ENCODE data around the gene GALK2.
"Not testable (repeated sequence)": the region's sequence is repeated elsewhere in the genome, so short reads cannot be mapped to it uniquely, and the experiment has no call there.

The GALK2 gene

GRCh38 chr15:49179433-49180190 lies 9.6 kb downstream of the GALK2 start:
- no peak overlapping the region for H3K27ac ChIP-seq (ENCODE audit: low read depth, low read length)
- no peaks in the 10 kb centered on the region for H3K27me3 ChIP-seq (ENCODE audit: low read length)
- H3K9me3 ChIP-seq (ENCODE audit: insufficient read depth, low read length), result no peaks in the 10 kb centered on the region
- TF ChIP-seq CTCF (IDR thresholded peaks at IDR 0.05; ENCODE audit: insufficient read depth, low read length, poor library complexity, severe bottlenecking), result no peak
- TF ChIP-seq EZH2phosphoT487 (conservative IDR thresholded peaks at IDR 0.05; ENCODE audit: low read length), result no peak
- H2AFZ ChIP-seq (ENCODE audit: low read depth, low read length, severe bottlenecking), result no peak overlapping the region
- no peaks in the 10 kb centered on the region for H3K79me2 ChIP-seq (ENCODE audit: insufficient read depth, low read length)
- H3K36me3 ChIP-seq (ENCODE audit: low read length), result no peaks in the 10 kb centered on the region
- no peaks in the 10 kb centered on the region for H4K20me1 ChIP-seq (ENCODE audit: low read depth, low read length)
- H3K4me2 ChIP-seq (ENCODE audit: low read depth, low read length, poor library complexity, severe bottlenecking), result no peak overlapping the region
- no peaks in the 10 kb centered on the region for H3K9me2 ChIP-seq (replicated peaks; ENCODE audit: insufficient read depth, low read length)
- H3F3A ChIP-seq (ENCODE audit: insufficient read depth), result no peaks in the 10 kb centered on the region
- no peak overlapping the region for H3K9ac ChIP-seq (ENCODE audit: low read length)
- H3K4me3 ChIP-seq (ENCODE audit: insufficient read depth, low read length, poor library complexity, severe bottlenecking), result no peak overlapping the region

- no peaks in the 10 kb centered on the region for H3F3A ChIP-seq (ENCODE audit: insufficient read depth)
- no peak overlapping the region for H2AFZ ChIP-seq (ENCODE audit: low read depth, low read length, severe bottlenecking)
- H3K9me2 ChIP-seq (replicated peaks; ENCODE audit: insufficient read depth, low read length), result no peaks in the 10 kb centered on the region
- no peak overlapping the region for H3K4me3 ChIP-seq (ENCODE audit: insufficient read depth, low read length, poor library complexity, severe bottlenecking)
- no peaks in the 10 kb centered on the region for H3K27me3 ChIP-seq (ENCODE audit: low read length)
- no peak overlapping the region for H3K4me2 ChIP-seq (ENCODE audit: low read depth, low read length, poor library complexity, severe bottlenecking)
- TF ChIP-seq CTCF (IDR thresholded peaks at IDR 0.05; ENCODE audit: insufficient read depth, low read length, poor library complexity, severe bottlenecking) (no peak), EZH2phosphoT487 (conservative IDR thresholded peaks at IDR 0.05; ENCODE audit: low read length) (no peak)
- H3K79me2 ChIP-seq (ENCODE audit: insufficient read depth, low read length), result no peaks in the 10 kb centered on the region
- no peak overlapping the region for H3K9ac ChIP-seq (ENCODE audit: low read length)
- H4K20me1 ChIP-seq (ENCODE audit: low read depth, low read length), result no peaks in the 10 kb centered on the region
- H3K9me3 ChIP-seq (ENCODE audit: insufficient read depth, low read length), result no peaks in the 10 kb centered on the region
- no peaks in the 10 kb centered on the region for H3K36me3 ChIP-seq (ENCODE audit: low read length)
- no peak overlapping the region for H3K27ac ChIP-seq (ENCODE audit: low read depth, low read length)
Observed at GRCh38 chr15:49182128-49182527, 12.1 kb downstream of the GALK2 start.

GRCh38 chr15:49183741-49184140 lies 13.7 kb downstream of the GALK2 start:
- H4K20me1 ChIP-seq (ENCODE audit: low read depth, low read length); H3K27me3 ChIP-seq (ENCODE audit: low read length); H2AFZ ChIP-seq (ENCODE audit: low read depth, low read length, severe bottlenecking); H3K9me3 ChIP-seq (ENCODE audit: insufficient read depth, low read length); H3K9ac ChIP-seq (ENCODE audit: low read length); H3K4me2 ChIP-seq (ENCODE audit: low read depth, low read length, poor library complexity, severe bottlenecking); H3K36me3 ChIP-seq (ENCODE audit: low read length); H3K27ac ChIP-seq (ENCODE audit: low read depth, low read length); H3K4me3 ChIP-seq (ENCODE audit: insufficient read depth, low read length, poor library complexity, severe bottlenecking); H3K9me2 ChIP-seq (replicated peaks; ENCODE audit: insufficient read depth, low read length); H3F3A ChIP-seq (ENCODE audit: insufficient read depth); H3K79me2 ChIP-seq (ENCODE audit: insufficient read depth, low read length): not testable (repeated sequence)

- TF ChIP-seq CTCF (IDR thresholded peaks at IDR 0.05; ENCODE audit: insufficient read depth, low read length, poor library complexity, severe bottlenecking) (no peak), EZH2phosphoT487 (conservative IDR thresholded peaks at IDR 0.05; ENCODE audit: low read length) (no peak)
- H3K9me3 ChIP-seq (ENCODE audit: insufficient read depth, low read length), result no peaks in the 10 kb centered on the region
- H3K27me3 ChIP-seq (ENCODE audit: low read length), result no peaks in the 10 kb centered on the region
- no peaks in the 10 kb centered on the region for H3K36me3 ChIP-seq (ENCODE audit: low read length)
- H3K79me2 ChIP-seq (ENCODE audit: insufficient read depth, low read length), result no peaks in the 10 kb centered on the region
- no peak overlapping the region for H3K9ac ChIP-seq (ENCODE audit: low read length)
- no peaks in the 10 kb centered on the region for H3K9me2 ChIP-seq (replicated peaks; ENCODE audit: insufficient read depth, low read length)
- H3K4me2 ChIP-seq (ENCODE audit: low read depth, low read length, poor library complexity, severe bottlenecking), result no peak overlapping the region
- H4K20me1 ChIP-seq (ENCODE audit: low read depth, low read length), result no peaks in the 10 kb centered on the region
- H3F3A ChIP-seq (ENCODE audit: insufficient read depth), result no peaks in the 10 kb centered on the region
- H2AFZ ChIP-seq (ENCODE audit: low read depth, low read length, severe bottlenecking), result no peak overlapping the region
- H3K4me3 ChIP-seq (ENCODE audit: insufficient read depth, low read length, poor library complexity, severe bottlenecking), result no peak overlapping the region
- no peak overlapping the region for H3K27ac ChIP-seq (ENCODE audit: low read depth, low read length)
Observed at GRCh38 chr15:49185473-49185872, 15.4 kb downstream of the GALK2 start.
